GM10266 (cell line): ENCODE measurements around the gene ZNF441.
"Not testable (repeated sequence)": the region's sequence is repeated elsewhere in the genome, so short reads cannot be mapped to it uniquely, and the experiment has no call there.

Experiments
- DNase-seq: peaks from one replicate; pipeline ENCODE4 v3.0.0; 2012; ENCODE audit errors: extremely low spot score
- TF ChIP-seq, protein P1 (sequence below): IDR thresholded peaks from 2 replicates; pipeline ENCODE4 v1.5.1; 2012; ENCODE audit warnings: mild to moderate bottlenecking, low read depth; ENCODE audit not compliant: control insufficient read depth, insufficient read depth; ENCODE audit errors: missing control alignments

Gene ZNF441

GRCh38 chr19:11821474-11822109 lies 54.8 kb downstream of the ZNF441 start:
- DNase-seq = no peak
- TF ChIP-seq, protein P1, sequence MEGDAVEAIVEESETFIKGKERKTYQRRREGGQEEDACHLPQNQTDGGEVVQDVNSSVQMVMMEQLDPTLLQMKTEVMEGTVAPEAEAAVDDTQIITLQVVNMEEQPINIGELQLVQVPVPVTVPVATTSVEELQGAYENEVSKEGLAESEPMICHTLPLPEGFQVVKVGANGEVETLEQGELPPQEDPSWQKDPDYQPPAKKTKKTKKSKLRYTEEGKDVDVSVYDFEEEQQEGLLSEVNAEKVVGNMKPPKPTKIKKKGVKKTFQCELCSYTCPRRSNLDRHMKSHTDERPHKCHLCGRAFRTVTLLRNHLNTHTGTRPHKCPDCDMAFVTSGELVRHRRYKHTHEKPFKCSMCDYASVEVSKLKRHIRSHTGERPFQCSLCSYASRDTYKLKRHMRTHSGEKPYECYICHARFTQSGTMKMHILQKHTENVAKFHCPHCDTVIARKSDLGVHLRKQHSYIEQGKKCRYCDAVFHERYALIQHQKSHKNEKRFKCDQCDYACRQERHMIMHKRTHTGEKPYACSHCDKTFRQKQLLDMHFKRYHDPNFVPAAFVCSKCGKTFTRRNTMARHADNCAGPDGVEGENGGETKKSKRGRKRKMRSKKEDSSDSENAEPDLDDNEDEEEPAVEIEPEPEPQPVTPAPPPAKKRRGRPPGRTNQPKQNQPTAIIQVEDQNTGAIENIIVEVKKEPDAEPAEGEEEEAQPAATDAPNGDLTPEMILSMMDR = no peak

DNA sequence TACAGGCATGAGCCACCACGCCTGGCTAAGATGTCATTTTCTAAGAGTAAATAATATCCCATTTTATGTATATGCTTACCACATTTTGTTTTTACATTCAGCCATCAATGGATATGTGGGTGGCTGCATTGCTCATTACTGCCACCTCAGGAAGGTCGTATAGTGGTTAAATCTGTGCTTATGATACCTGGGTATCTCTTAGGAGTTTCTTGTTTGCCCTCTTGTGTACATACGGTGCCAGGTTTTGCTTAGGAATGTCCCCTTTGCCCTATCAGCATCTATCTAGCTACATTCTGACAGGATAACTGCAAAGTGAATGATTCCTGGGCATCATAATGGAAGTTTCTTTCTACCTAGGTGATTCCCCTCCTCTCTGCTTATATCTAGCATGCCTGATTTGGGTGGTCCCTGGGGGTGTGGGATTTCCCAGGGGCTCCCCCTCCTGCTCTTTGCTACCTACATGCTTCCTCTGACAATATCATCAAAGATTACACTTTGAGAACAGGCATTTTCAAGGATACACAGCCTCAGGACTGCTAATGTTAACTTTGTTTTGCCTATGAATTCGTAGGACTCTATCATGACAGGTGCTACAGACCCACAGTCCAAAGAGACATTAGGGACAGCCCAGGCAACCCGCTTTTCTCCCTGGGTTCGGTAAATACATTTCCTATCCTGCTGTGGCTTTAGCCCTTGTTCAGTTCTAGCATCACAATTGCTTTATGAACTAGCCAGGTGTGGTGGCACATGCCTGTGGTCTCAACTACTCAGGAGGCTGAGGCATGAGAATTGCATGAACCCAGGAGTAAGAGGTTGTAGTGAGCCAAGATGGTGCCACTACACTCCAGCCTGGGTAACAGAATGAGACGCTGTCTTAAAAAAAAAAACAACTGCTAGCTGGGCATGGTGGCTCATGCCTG lies 62.4 kb downstream of the ZNF441 start:
- DNase-seq = not testable (repeated sequence)

DNA sequence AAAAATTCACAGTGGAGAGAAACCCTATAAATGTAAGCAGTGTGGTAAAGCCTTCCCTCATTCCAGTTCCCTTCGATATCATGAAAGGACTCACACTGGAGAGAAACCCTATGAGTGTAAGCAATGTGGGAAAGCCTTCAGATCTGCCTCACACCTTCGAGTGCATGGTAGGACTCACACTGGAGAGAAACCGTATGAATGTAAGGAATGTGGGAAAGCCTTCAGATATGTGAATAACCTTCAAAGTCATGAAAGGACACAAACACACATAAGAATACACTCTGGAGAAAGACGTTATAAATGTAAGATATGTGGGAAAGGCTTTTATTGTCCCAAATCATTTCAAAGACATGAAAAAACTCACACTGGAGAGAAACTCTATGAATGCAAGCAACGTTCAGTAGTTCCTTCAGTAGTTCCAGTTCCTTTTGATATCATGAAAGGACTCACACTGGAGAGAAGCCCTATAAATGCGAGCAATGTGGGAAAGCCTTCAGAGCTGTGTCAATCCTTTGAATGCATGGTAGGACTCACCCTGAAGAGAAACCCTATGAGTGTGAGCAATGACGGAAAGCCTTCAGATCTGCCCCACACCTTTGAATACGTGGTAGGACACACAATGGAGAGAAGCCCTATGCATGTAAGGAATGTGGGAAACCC lies 65.6 kb downstream of the ZNF441 start:
- DNase-seq = no peak
- TF ChIP-seq, protein P1 = no peak

DNA sequence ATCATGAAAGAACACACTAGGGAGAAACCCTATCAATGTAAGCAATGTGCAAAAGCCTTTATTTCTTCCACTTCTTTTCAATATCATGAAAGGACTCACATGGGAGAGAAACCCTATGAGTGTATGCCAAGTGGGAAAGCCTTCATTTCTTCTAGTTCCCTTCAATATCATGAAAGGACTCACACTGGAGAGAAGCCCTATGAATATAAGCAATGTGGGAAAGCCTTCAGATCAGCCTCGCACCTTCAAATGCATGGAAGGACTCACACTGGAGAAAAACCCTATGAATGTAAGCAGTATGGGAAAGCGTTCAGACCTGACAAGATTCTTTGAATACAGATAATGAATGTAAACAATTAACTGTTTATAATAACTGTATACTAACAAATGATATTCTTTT lies 66.7 kb downstream of the ZNF441 start:
- TF ChIP-seq, protein P1 = no peak
- DNase-seq = no peak
